HepG2 (cell line): Measurements from ENCODE around the gene LSM12. TPM values are rescaled to one million over a fixed set of nuclear protein-coding genes. Genes with fewer than 3 reads are reported as not detected.
A peak's percentile ranks its signal among the peaks of the same experiment; 100 is the strongest.

Experiments used
- EEA1 ChIP-seq: sonication (generic); formaldehyde crosslinking; IDR thresholded peaks from 2 replicates; pipeline ENCODE4 v1.5.1; 2020; ENCODE audit warnings: mild to moderate bottlenecking, missing genetic modification reagents, borderline replicate concordance
- FOXA3 ChIP-seq: IDR thresholded peaks from 2 replicates; pipeline ENCODE4 v1.6.1; 2016; ENCODE audit warnings: missing genetic modification reagents, missing compliant biosample characterization
- GATA4 ChIP-seq: sonication (generic); IDR thresholded peaks from 2 replicates; pipeline ENCODE4 v1.6.1; 2016; ENCODE audit warnings: antibody characterized with exemption, low read depth, borderline replicate concordance
- GATAD2A ChIP-seq: IDR thresholded peaks from 2 replicates; pipeline ENCODE4 v1.6.1; 2016
- HNF4A ChIP-seq: sonication (generic); formaldehyde crosslinking; IDR thresholded peaks from 2 replicates; pipeline ENCODE4 v1.4.0; 2020; ENCODE audit warnings: missing genetic modification reagents
- IRX3 ChIP-seq: sonication (generic); formaldehyde crosslinking; IDR thresholded peaks from 2 replicates; pipeline ENCODE4 v1.8.1; 2023; ENCODE audit warnings: mild to moderate bottlenecking, low read depth, missing genetic modification reagents, borderline replicate concordance
- KLF15 ChIP-seq: sonication (generic); formaldehyde crosslinking; IDR thresholded peaks from 2 replicates; pipeline ENCODE4 v1.8.1; 2023; ENCODE audit warnings: borderline replicate concordance, mild to moderate bottlenecking, inconsistent platforms, missing genetic modification reagents, mixed read lengths
- NFKB2 ChIP-seq: sonication (generic); formaldehyde crosslinking; IDR thresholded peaks from 2 replicates; pipeline ENCODE4 v1.4.0; 2020; ENCODE audit warnings: missing genetic modification reagents, borderline replicate concordance
- NFKBIZ ChIP-seq: IDR thresholded peaks from 2 replicates; pipeline ENCODE4 v1.6.1; 2018; ENCODE audit warnings: missing genetic modification reagents, missing compliant biosample characterization
- NFRKB ChIP-seq: fragments of 450-650 bp; IDR thresholded peaks from 2 replicates; pipeline ENCODE4 v1.6.1; 2017
- PHF20 ChIP-seq: sonication (generic); formaldehyde crosslinking; IDR thresholded peaks from 2 replicates; pipeline ENCODE4 v1.5.0; 2020; ENCODE audit warnings: mild to moderate bottlenecking, missing genetic modification reagents
- PITX1 ChIP-seq: sonication (generic); formaldehyde crosslinking; IDR thresholded peaks from 2 replicates; pipeline ENCODE4 v1.5.1; 2020; ENCODE audit warnings: mild to moderate bottlenecking, missing genetic modification reagents
- RFX1 ChIP-seq: fragments of 450-650 bp; IDR thresholded peaks from 2 replicates; pipeline ENCODE4 v1.6.1; 2017
- RFX3 ChIP-seq: IDR thresholded peaks from 2 replicates; pipeline ENCODE4 v1.6.1; 2016; ENCODE audit warnings: missing biosample characterization, missing genetic modification reagents
- RXRB ChIP-seq: IDR thresholded peaks from 2 replicates; pipeline ENCODE4 v1.6.1; 2016; ENCODE audit warnings: borderline replicate concordance, missing genetic modification reagents, missing compliant biosample characterization
- SMC3 ChIP-seq: IDR thresholded peaks from 2 replicates; pipeline ENCODE4 v1.6.1; 2011; ENCODE audit warnings: low read length, improper control_type of control experiment
- YEATS4 ChIP-seq: sonication (generic); formaldehyde crosslinking; IDR thresholded peaks from 2 replicates; pipeline ENCODE4 v1.4.0; 2020; ENCODE audit warnings: missing genetic modification reagents, borderline replicate concordance
- ZC3H4 ChIP-seq: sonication (generic); formaldehyde crosslinking; IDR thresholded peaks from 2 replicates; pipeline ENCODE4 v1.4.0; 2020; ENCODE audit warnings: missing genetic modification reagents, borderline replicate concordance
- ZHX2 ChIP-seq, 2 experiments: sonication (generic) in 1 of 2; formaldehyde crosslinking in 1 of 2; IDR thresholded peaks; 2 replicates each; pipeline versions ENCODE4 v1.6.1 to v1.9.0; 2014 to 2022; ENCODE audit warnings: antibody characterized with exemption in 1 of 2, borderline replicate concordance in 1 of 2, inconsistent platforms in 1 of 2, low read depth in 1 of 2, missing genetic modification reagents in 1 of 2
- ZNF124 ChIP-seq: sonication (generic); formaldehyde crosslinking; IDR thresholded peaks from 2 replicates; pipeline ENCODE4 v1.4.0; 2020; ENCODE audit warnings: missing genetic modification reagents
- ZNF383 ChIP-seq: sonication (generic); formaldehyde crosslinking; IDR thresholded peaks from 2 replicates; pipeline ENCODE4 v1.4.0; 2020; ENCODE audit warnings: missing genetic modification reagents, mild to moderate bottlenecking, borderline replicate concordance
- ZNF530 ChIP-seq: sonication (generic); formaldehyde crosslinking; IDR thresholded peaks from 2 replicates; pipeline ENCODE4 v1.5.0; 2020; ENCODE audit warnings: low read depth, mild to moderate bottlenecking, missing genetic modification reagents
- ZNF746 ChIP-seq: sonication (generic); formaldehyde crosslinking; IDR thresholded peaks from 2 replicates; pipeline ENCODE4 v1.8.0; 2022; ENCODE audit warnings: mild to moderate bottlenecking, missing genetic modification reagents
- polyA plus RNA-seq, 8 experiments: library from polyadenylated mRNA; depleted of rRNA in 3 of 8; stranded (reverse) in 7 of 8; unstranded in 1 of 8; fragments of >200 nt; fragmentation: Illumina TruSeq in 4 of 8; extraction: Trizol in 4 of 8; gene quantifications; 2 replicates each; pipeline versions ENCODE4 v1.2.1 to v1.2.3, GENCODE V29; 2011 to 2016; ENCODE audit warnings: low read depth in 4 of 8, missing spikeins in 1 of 8, mixed read lengths in 1 of 8; ENCODE audit not compliant: insufficient read depth in 1 of 8
- total RNA-seq, 5 experiments: library from RNA; depleted of rRNA; stranded (reverse); fragments of >200 nt; fragmentation: Illumina TruSeq; extraction: Trizol; gene quantifications; 2 replicates each; pipeline ENCODE4 v1.2.3, GENCODE V29; 2016; ENCODE audit warnings: low read depth in 1 of 5
- TF ChIP-seq, protein P1 (sequence below): sonication (generic); formaldehyde crosslinking; IDR thresholded peaks from 2 replicates; pipeline ENCODE4 v1.4.0; 2020; ENCODE audit warnings: mild to moderate bottlenecking, low read depth, missing genetic modification reagents

The LSM12 gene
- total and polyA plus RNA-seq, 2 of the 13 experiments (the other 11 are each of a cell fraction or from before 2014, with no cell fraction given): 52.8 to 55.7 TPM

DNA sequence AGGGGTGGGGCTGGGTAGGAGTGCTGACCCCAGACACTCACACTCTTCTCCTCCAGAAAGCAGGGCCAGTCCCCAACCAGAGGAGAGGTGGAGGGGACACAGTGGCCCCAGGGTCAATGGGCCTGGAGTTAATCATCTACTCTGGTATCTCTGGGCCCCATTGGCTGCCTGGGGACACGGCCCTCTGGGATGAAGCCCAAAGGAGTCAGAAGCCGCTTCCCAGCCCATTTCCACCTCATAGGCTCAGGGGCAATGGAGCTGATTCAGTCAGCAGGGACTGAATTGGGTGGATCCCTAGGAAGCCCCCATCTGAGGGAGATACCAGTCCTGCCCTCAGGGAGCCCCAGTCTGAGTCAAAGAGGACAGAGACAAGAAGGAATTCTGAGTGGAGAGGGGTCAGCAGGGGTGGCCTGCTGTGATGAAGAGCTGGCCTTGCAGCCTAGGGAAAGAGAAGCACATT is 65.0 kb downstream of the LSM12 start (continued):
- TF ChIP-seq, protein P1, sequence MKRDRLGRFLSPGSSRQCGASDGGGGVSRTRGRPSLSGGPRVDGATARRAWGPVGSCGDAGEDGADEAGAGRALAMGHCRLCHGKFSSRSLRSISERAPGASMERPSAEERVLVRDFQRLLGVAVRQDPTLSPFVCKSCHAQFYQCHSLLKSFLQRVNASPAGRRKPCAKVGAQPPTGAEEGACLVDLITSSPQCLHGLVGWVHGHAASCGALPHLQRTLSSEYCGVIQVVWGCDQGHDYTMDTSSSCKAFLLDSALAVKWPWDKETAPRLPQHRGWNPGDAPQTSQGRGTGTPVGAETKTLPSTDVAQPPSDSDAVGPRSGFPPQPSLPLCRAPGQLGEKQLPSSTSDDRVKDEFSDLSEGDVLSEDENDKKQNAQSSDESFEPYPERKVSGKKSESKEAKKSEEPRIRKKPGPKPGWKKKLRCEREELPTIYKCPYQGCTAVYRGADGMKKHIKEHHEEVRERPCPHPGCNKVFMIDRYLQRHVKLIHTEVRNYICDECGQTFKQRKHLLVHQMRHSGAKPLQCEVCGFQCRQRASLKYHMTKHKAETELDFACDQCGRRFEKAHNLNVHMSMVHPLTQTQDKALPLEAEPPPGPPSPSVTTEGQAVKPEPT (CRISPR knock-in tag): no peak
- TF ChIP-seq KLF15 (CRISPR knock-in tag): peak; percentile 35; the same call in 1 of the 2 replicates
- TF ChIP-seq IRX3 (CRISPR knock-in tag): no peak
- TF ChIP-seq FOXA3: peak; percentile 51; the same call in 1 of the 2 replicates
- peak; percentile 50; the same call in 1 of the 2 replicates for TF ChIP-seq ZNF746 (CRISPR knock-in tag)
- TF ChIP-seq RXRB (CRISPR knock-in tag): peak; percentile 85
- 0 out of 2 replicates have a peak, but pooled peaks have one; percentile 29 for TF ChIP-seq YEATS4 (CRISPR knock-in tag)
- peak; percentile 29; the same call in 1 of the 2 replicates for TF ChIP-seq RFX3 (CRISPR knock-in tag)
- TF ChIP-seq PITX1 (CRISPR knock-in tag): no peak
- no peak for TF ChIP-seq NFRKB
- no peak for TF ChIP-seq RFX1
- peak; percentile 43; the same call in 1 of the 2 replicates for TF ChIP-seq ZC3H4
- TF ChIP-seq NFKB2: peak; percentile 42; the same call in 1 of the 2 replicates
- no peak for TF ChIP-seq ZNF530 (CRISPR knock-in tag)
- 0 out of 2 replicates have a peak, but pooled peaks have one; percentile 55 for TF ChIP-seq GATA4
- TF ChIP-seq ZNF124: 0 out of 2 replicates have a peak, but pooled peaks have one; percentile 21
- no peak for TF ChIP-seq EEA1 (CRISPR knock-in tag)
- TF ChIP-seq GATAD2A (CRISPR knock-in tag): peak; percentile 64
- 0 out of 2 replicates have a peak, but pooled peaks have one; percentile 7 for TF ChIP-seq SMC3
- TF ChIP-seq HNF4A (CRISPR knock-in tag): 0 out of 2 replicates have a peak, but pooled peaks have one; percentile 19
- no peak for TF ChIP-seq ZNF383
- 0 out of 2 replicates have a peak, but pooled peaks have one; percentile 38 for TF ChIP-seq NFKBIZ (CRISPR knock-in tag)
- peak; percentile 35; the same call in 1 of the 2 replicates for TF ChIP-seq PHF20 (CRISPR knock-in tag)
- 0 out of 2 replicates have a peak, but pooled peaks have one; percentile 15 for TF ChIP-seq ZHX2 (IDR thresholded peaks at IDR 0.05; ENCODE audit: low read depth)
- TF ChIP-seq ZHX2 (CRISPR knock-in tag; IDR thresholded peaks at IDR 0.05; ENCODE audit: borderline replicate concordance): no peak
